H1 (cell line): ENCODE data around the gene FSCN2. TPM values are rescaled to one million over a fixed set of nuclear protein-coding genes. Genes with fewer than 3 reads are reported as not detected.

Experiments used
- HDAC2 ChIP-seq, 2 experiments: fragments of 300-600 bp in 1 of 2; sonication (generic) in 1 of 2; IDR thresholded peaks; 2 replicates each; pipeline ENCODE4 v1.6.1; 2011 to 2012; ENCODE audit warnings: low read depth in 2 of 2, low read length in 2 of 2, mild to moderate bottlenecking in 2 of 2, moderate library complexity in 2 of 2, borderline replicate concordance in 1 of 2, inconsistent platforms in 1 of 2
- HDAC6 ChIP-seq: IDR thresholded peaks from one replicate; pipeline ENCODE4 v1.7.1; 2012; ENCODE audit warnings: low read depth, mild to moderate bottlenecking, inconsistent platforms, low read length, moderate library complexity
- SP2 ChIP-seq: IDR thresholded peaks from 2 replicates; pipeline ENCODE4 v1.6.1; 2012; ENCODE audit warnings: mild to moderate bottlenecking, low read length, inconsistent platforms
- SUZ12 ChIP-seq: fragments of 200-600 bp; sonication (generic); IDR thresholded peaks from 2 replicates; pipeline ENCODE4 v1.6.1; 2012; ENCODE audit warnings: mild to moderate bottlenecking, inconsistent platforms, low read length, moderate library complexity, mixed read lengths
- TBP ChIP-seq: IDR thresholded peaks from 2 replicates; pipeline ENCODE4 v1.6.1; 2011; ENCODE audit warnings: low read depth, low read length, improper control_type of control experiment
- TEAD4 ChIP-seq: IDR thresholded peaks from 2 replicates; pipeline ENCODE4 v1.6.1; 2012; ENCODE audit warnings: low read depth, low read length, inconsistent platforms, mixed read lengths
- YY1 ChIP-seq: IDR thresholded peaks from 2 replicates; pipeline ENCODE4 v1.6.1; 2011; ENCODE audit warnings: low read depth, mild to moderate bottlenecking, low read length
- polyA plus RNA-seq, 7 experiments: library from polyadenylated mRNA; depleted of rRNA in 3 of 7; stranded (reverse) in 5 of 7; unstranded in 2 of 7; fragments of >200 nt in 5 of 7; fragments of 200-250 nt in 2 of 7; gene quantifications; 1 replicate in 5 of 7; 2 replicates in 1 of 7; 4 replicates in 1 of 7; pipeline versions ENCODE4 v1.2.1 to v1.2.3, GENCODE V29; 2011 to 2013; ENCODE audit warnings: missing spikeins in 2 of 7, mixed read lengths in 2 of 7
- total RNA-seq: library from RNA; stranded (reverse); fragmentation: NEBNext Ultra II Directional; extraction: Animal tissue kit (Norgen Biotek cat#: 25700); gene quantifications from 2 replicates; pipeline ENCODE4 v1.2.1, GENCODE V29; 2021

Gene FSCN2
- total and polyA plus RNA-seq, 2 of the 8 experiments (the other 6 are each of a cell fraction or from before 2014, with no cell fraction given) = 0.18 to 0.30 TPM

GRCh38 chr17:81566461-81567126, 38.4 kb downstream of the FSCN2 start (continued):
- TF ChIP-seq SUZ12 = no peak
- TF ChIP-seq HDAC6 = no peak
- no peak for TF ChIP-seq YY1
- TF ChIP-seq TEAD4 = no peak
- no peak for TF ChIP-seq HDAC2 (IDR thresholded peaks at IDR 0.05; ENCODE audit: borderline replicate concordance in 1 of 2, low read depth in 2 of 2, low read length in 2 of 2)
- no peak for TF ChIP-seq SP2
- no peak for TF ChIP-seq TBP
